ENCODE data around the gene TMEM185A. TPM values are rescaled to one million over a fixed set of nuclear protein-coding genes. Genes with fewer than 3 reads are reported as not detected.
"Not testable (repeated sequence)": the region's sequence is repeated elsewhere in the genome, so short reads cannot be mapped to it uniquely, and the experiment has no call there.

The TMEM185A gene
- total RNA-seq, 1 experiment from 2014 or later = 23.6 TPM

- H4K20me1 ChIP-seq (ENCODE audit: control insufficient read depth, insufficient read depth, insufficient read length); H3K79me1 ChIP-seq (ENCODE audit: insufficient read depth, low read depth, low read length, poor library complexity, severe bottlenecking); DNase-seq; H3K23ac ChIP-seq (ENCODE audit: insufficient read length, low read depth, low read length); H3K4me1 ChIP-seq (ENCODE audit: insufficient read depth, low read length); H3K27me3 Mint-ChIP-seq (ENCODE audit: low read depth); H2AFZ ChIP-seq (ENCODE audit: low read length); H2BK20ac ChIP-seq (ENCODE audit: low read depth, low read length, poor library complexity, severe bottlenecking); H4K8ac ChIP-seq (replicated peaks; ENCODE audit: insufficient read length, low read depth, low read length); H2BK12ac ChIP-seq (ENCODE audit: insufficient read length, low read depth, low read length); H3K9me3 Mint-ChIP-seq; H2BK5ac ChIP-seq (ENCODE audit: insufficient read length, low read length); H2BK120ac ChIP-seq (ENCODE audit: low read depth, low read length, poor library complexity, severe bottlenecking); H3K4me2 ChIP-seq (ENCODE audit: insufficient read depth, insufficient read length, low read length); H3K27me3 ChIP-seq (ENCODE audit: insufficient read depth, low read length); H3K27ac ChIP-seq (ENCODE audit: insufficient read length, low read depth, low read length); H3K36me3 Mint-ChIP-seq (ENCODE audit: insufficient read depth in 1 of 3, low read depth in 3 of 3); H2BK15ac ChIP-seq (ENCODE audit: low read depth, low read length); H3K9me3 ChIP-seq (ENCODE audit: control insufficient read depth, low read depth, low read length); H3K4ac ChIP-seq (ENCODE audit: low read depth, low read length); H3K18ac ChIP-seq (ENCODE audit: insufficient read length, low read depth, low read length); H2AK5ac ChIP-seq (ENCODE audit: insufficient read length, low read length); H3K56ac ChIP-seq (ENCODE audit: insufficient read length, low read depth, low read length); H3K4me1 Mint-ChIP-seq; H3K79me2 ChIP-seq (ENCODE audit: insufficient read depth, low read length); H3K4me3 Mint-ChIP-seq; H3K9ac ChIP-seq (ENCODE audit: extremely low read depth, insufficient read length, low read length); H3K23me2 ChIP-seq (ENCODE audit: insufficient read length, low read depth, low read length, poor library complexity, severe bottlenecking); H4K91ac ChIP-seq (ENCODE audit: insufficient read length, low read depth, low read length); H3K27ac Mint-ChIP-seq; H4K5ac ChIP-seq (ENCODE audit: insufficient read length, low read depth, low read length); H3K14ac ChIP-seq (ENCODE audit: insufficient read depth, low read length); H3T11ph ChIP-seq (ENCODE audit: low read length): not testable (repeated sequence)
- WGBS (ENCODE audit: extremely low coverage, insufficient read length, low lambda C conversion rate) = no CpG with 5 or more reads among the region's 8 CpGs
Measured at GRCh38 chrX:149675554-149675953, 44.0 kb upstream of the TMEM185A start.

DNA sequence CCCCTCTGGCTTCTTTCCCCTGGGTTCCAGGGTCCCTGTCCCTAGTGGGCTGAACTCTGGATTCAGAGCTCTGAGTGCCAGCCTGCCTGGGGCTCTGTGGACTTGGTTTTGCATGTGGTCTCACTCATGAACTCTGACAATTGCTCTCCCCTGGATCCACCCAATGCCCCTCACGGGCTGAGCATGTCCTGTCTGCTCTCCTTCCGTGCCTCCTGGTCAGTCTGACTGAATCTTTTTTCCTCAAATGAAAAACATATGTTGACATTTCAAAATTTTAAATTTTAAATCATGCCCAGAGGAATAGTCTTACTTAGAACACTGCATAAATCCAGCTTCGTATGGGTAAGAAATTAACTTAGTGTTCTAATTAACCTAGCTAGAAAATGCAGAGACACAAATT, 43.5 kb upstream of the TMEM185A start:
- not testable (repeated sequence) for H3K4me1 ChIP-seq (ENCODE audit: insufficient read depth, low read length); H2AFZ ChIP-seq (ENCODE audit: low read length); H4K91ac ChIP-seq (ENCODE audit: insufficient read length, low read depth, low read length); H3K4me3 Mint-ChIP-seq; H2BK5ac ChIP-seq (ENCODE audit: insufficient read length, low read length); DNase-seq; H3K79me2 ChIP-seq (ENCODE audit: insufficient read depth, low read length); H3K4ac ChIP-seq (ENCODE audit: low read depth, low read length); H4K5ac ChIP-seq (ENCODE audit: insufficient read length, low read depth, low read length); H2AK5ac ChIP-seq (ENCODE audit: insufficient read length, low read length); H3K36me3 Mint-ChIP-seq (ENCODE audit: insufficient read depth in 1 of 3, low read depth in 3 of 3); H4K8ac ChIP-seq (replicated peaks; ENCODE audit: insufficient read length, low read depth, low read length); H3K27ac ChIP-seq (ENCODE audit: insufficient read length, low read depth, low read length); H3K4me2 ChIP-seq (ENCODE audit: insufficient read depth, insufficient read length, low read length); H3K23ac ChIP-seq (ENCODE audit: insufficient read length, low read depth, low read length); H3K27me3 Mint-ChIP-seq (ENCODE audit: low read depth); H3K27ac Mint-ChIP-seq; H2BK15ac ChIP-seq (ENCODE audit: low read depth, low read length); H2BK120ac ChIP-seq (ENCODE audit: low read depth, low read length, poor library complexity, severe bottlenecking); H3K9me3 Mint-ChIP-seq; H2BK12ac ChIP-seq (ENCODE audit: insufficient read length, low read depth, low read length); H3K27me3 ChIP-seq (ENCODE audit: insufficient read depth, low read length); H3K14ac ChIP-seq (ENCODE audit: insufficient read depth, low read length); H3K18ac ChIP-seq (ENCODE audit: insufficient read length, low read depth, low read length); H3K79me1 ChIP-seq (ENCODE audit: insufficient read depth, low read depth, low read length, poor library complexity, severe bottlenecking); H3K4me1 Mint-ChIP-seq; H3K9me3 ChIP-seq (ENCODE audit: control insufficient read depth, low read depth, low read length); H4K20me1 ChIP-seq (ENCODE audit: control insufficient read depth, insufficient read depth, insufficient read length); H3T11ph ChIP-seq (ENCODE audit: low read length); H3K23me2 ChIP-seq (ENCODE audit: insufficient read length, low read depth, low read length, poor library complexity, severe bottlenecking); H3K56ac ChIP-seq (ENCODE audit: insufficient read length, low read depth, low read length); H2BK20ac ChIP-seq (ENCODE audit: low read depth, low read length, poor library complexity, severe bottlenecking); H3K9ac ChIP-seq (ENCODE audit: extremely low read depth, insufficient read length, low read length)
- no CpG with 5 or more reads among the region's 3 CpGs for WGBS (ENCODE audit: extremely low coverage, insufficient read length, low lambda C conversion rate)
